GM23338 (cell line): ENCODE data around the gene ZNF700. TPM values are rescaled to one million over a fixed set of nuclear protein-coding genes. Genes with fewer than 3 reads are reported as not detected.

Experiments
- polyA plus RNA-seq: library from polyadenylated mRNA; unstranded; fragments of >200 nt; fragmentation: Nextera tagmentation; extraction: Ambion mirVana; gene quantifications from 2 replicates; pipeline ENCODE4 v1.2.1, GENCODE V29; 2016
- small RNA-seq: library from RNA; depleted of rRNA; stranded (forward); fragments of <200 nt; gene quantifications from one replicate; pipeline ENCODE3, GENCODE V24; 2014; ENCODE audit warnings: low replicate concordance
- total RNA-seq: library from RNA; depleted of rRNA; stranded (reverse); fragments of >200 nt; shearing (Covaris generic); gene quantifications from 2 replicates; pipeline ENCODE4 v1.2.3, GENCODE V29; 2014; rRNA removed

ZNF700 gene
- total and polyA plus RNA-seq, 2 experiments from 2014 or later: 6.0 to 13.6 TPM

Small RNAs within 50 kb of the gene (small RNA-seq; reads per million reads assigned to genes)
- not detected for gene RNA5SP464

Other genes with a start within 250 kb of the ZNF700 start
- gene ZNF823, start 186.2 kb upstream of the ZNF700 start, total RNA-seq: 3.0 and 7.1 TPM in 2 replicates
- 1.0 and 1.3 TPM in 2 replicates for gene ZNF823, start 186.2 kb upstream of the ZNF700 start, polyA plus RNA-seq
- 0.52 and 1.1 TPM in 2 replicates for gene ZNF441, start 158.1 kb upstream of the ZNF700 start, total RNA-seq
- 0.40 and 0.43 TPM in 2 replicates for gene ZNF441, start 158.1 kb upstream of the ZNF700 start, polyA plus RNA-seq
- gene ZNF491, start 126.6 kb upstream of the ZNF700 start, total RNA-seq: 1.1 and 1.3 TPM in 2 replicates
- 0.32 and 0.61 TPM in 2 replicates for gene ZNF491, start 126.6 kb upstream of the ZNF700 start, polyA plus RNA-seq
- 6.1 and 9.3 TPM in 2 replicates for gene ZNF440, start 110.8 kb upstream of the ZNF700 start, total RNA-seq
- 2.3 and 2.5 TPM in 2 replicates for gene ZNF440, start 110.8 kb upstream of the ZNF700 start, polyA plus RNA-seq
- 6.6 and 11.7 TPM in 2 replicates for gene ZNF439, start 76.4 kb upstream of the ZNF700 start, total RNA-seq
- gene ZNF439, start 76.4 kb upstream of the ZNF700 start, polyA plus RNA-seq: 3.5 and 4.5 TPM in 2 replicates
- gene ZNF69, start 37.3 kb upstream of the ZNF700 start, total RNA-seq: 42.3 and 60.4 TPM in 2 replicates
- 13.5 and 15.8 TPM in 2 replicates for gene ZNF69, start 37.3 kb upstream of the ZNF700 start, polyA plus RNA-seq
- 0.87 and 2.2 TPM in 2 replicates for gene ZNF763, start 39.9 kb downstream of the ZNF700 start, total RNA-seq
- gene ZNF763, start 39.9 kb downstream of the ZNF700 start, polyA plus RNA-seq: 0.61 and 1.7 TPM in 2 replicates
- 2.0 and 9.8 TPM in 2 replicates for gene ZNF433, start 110.6 kb downstream of the ZNF700 start, total RNA-seq
- gene ZNF433, start 110.6 kb downstream of the ZNF700 start, polyA plus RNA-seq: 3.4 and 4.1 TPM in 2 replicates
- 16.4 and 18.6 TPM in 2 replicates for gene ZNF878, start 127.9 kb downstream of the ZNF700 start, total RNA-seq
- 7.5 and 8.7 TPM in 2 replicates for gene ZNF878, start 127.9 kb downstream of the ZNF700 start, polyA plus RNA-seq
- 9.7 and 10.5 TPM in 2 replicates for gene ZNF844, start 139.6 kb downstream of the ZNF700 start, total RNA-seq
- 1.8 and 2.1 TPM in 2 replicates for gene ZNF844, start 139.6 kb downstream of the ZNF700 start, polyA plus RNA-seq
- gene ZNF20, start 215.2 kb downstream of the ZNF700 start, total RNA-seq: 7.5 and 15.7 TPM in 2 replicates
- gene ZNF20, start 215.2 kb downstream of the ZNF700 start, polyA plus RNA-seq: 3.6 and 4.1 TPM in 2 replicates
- 18.6 and 28.2 TPM in 2 replicates for gene ZNF625, start 231.6 kb downstream of the ZNF700 start, total RNA-seq
- gene ZNF625, start 231.6 kb downstream of the ZNF700 start, polyA plus RNA-seq: 7.4 and 12.9 TPM in 2 replicates
- gene ZNF136, start 238.0 kb downstream of the ZNF700 start, total RNA-seq: 6.7 and 7.1 TPM in 2 replicates
- gene ZNF136, start 238.0 kb downstream of the ZNF700 start, polyA plus RNA-seq: 3.9 and 5.6 TPM in 2 replicates